ENCODE results near the gene PIP4K2C.

DNA sequence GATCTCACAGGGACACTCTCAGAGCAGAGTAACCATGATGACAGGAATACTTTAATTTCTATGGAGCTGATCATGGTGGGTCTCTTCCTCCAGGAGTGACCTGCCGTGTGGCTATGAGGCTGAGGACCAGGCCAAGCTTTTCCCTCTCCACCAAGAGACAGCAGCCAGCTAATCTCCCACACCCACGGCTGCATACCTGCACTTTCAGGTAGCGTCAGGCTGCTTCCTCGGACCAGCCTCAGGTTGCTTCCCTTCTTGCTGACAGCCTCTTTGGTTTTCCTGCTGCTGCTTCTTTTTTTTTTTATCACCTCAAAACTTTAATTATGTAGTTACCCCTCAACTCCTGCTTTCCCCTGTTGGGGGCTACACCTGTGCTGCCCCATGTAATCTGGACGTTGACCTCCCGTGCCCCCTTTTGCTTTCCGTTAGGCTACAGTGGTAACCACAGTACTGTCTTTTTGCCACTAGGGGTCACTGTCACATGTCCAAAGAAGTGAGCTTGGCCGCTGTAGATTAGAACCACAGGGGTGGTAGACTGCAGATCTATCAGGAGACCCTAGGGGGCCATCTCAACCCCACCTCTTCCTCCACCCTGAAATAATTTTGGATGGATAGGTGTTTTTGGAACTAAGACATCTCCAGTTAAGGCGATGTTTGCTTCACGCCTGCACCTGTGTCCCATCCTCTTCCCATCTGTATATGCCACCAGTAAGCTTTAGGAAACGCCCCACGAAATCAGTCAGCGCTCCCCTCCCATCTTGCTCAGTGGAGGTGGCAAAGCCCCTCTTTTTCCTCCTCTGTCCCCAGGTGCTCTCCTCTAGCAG lies 7.8 kb upstream of the PIP4K2C start:
- TF ChIP-seq, protein P1, sequence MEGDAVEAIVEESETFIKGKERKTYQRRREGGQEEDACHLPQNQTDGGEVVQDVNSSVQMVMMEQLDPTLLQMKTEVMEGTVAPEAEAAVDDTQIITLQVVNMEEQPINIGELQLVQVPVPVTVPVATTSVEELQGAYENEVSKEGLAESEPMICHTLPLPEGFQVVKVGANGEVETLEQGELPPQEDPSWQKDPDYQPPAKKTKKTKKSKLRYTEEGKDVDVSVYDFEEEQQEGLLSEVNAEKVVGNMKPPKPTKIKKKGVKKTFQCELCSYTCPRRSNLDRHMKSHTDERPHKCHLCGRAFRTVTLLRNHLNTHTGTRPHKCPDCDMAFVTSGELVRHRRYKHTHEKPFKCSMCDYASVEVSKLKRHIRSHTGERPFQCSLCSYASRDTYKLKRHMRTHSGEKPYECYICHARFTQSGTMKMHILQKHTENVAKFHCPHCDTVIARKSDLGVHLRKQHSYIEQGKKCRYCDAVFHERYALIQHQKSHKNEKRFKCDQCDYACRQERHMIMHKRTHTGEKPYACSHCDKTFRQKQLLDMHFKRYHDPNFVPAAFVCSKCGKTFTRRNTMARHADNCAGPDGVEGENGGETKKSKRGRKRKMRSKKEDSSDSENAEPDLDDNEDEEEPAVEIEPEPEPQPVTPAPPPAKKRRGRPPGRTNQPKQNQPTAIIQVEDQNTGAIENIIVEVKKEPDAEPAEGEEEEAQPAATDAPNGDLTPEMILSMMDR (conservative IDR thresholded peaks at IDR 0.05): peak; percentile 96
- TF ChIP-seq EZH2 (IDR thresholded peaks at IDR 0.05; ENCODE audit: low read depth): no peak

Data from PC-9 (cell line).